ENCODE measurements around the gene LCP2. TPM values are rescaled to one million over a fixed set of nuclear protein-coding genes. Genes with fewer than 3 reads are reported as not detected.

LCP2 gene
- total RNA-seq, 6 donors from 2014 or later: 43.0 to 148 (median 68.6) TPM

- Histone ChIP-seq H3K9me3 (no peaks in the 10 kb centered on the region), H3K36me3 (no peaks in the 10 kb centered on the region), H3K27me3 (no peaks in the 10 kb centered on the region), H3K4me1 (no peaks in the 10 kb centered on the region), H3K27ac (no peak overlapping the region), H3K4me3 (no peak overlapping the region)
- ATAC-seq (ENCODE audit: low FRiP score in 2 of 2) (no peak), DNase-seq (no peak)
- no peak for TF ChIP-seq POLR2AphosphoS5 (IDR thresholded peaks at IDR 0.05)
- TF ChIP-seq, protein P1, sequence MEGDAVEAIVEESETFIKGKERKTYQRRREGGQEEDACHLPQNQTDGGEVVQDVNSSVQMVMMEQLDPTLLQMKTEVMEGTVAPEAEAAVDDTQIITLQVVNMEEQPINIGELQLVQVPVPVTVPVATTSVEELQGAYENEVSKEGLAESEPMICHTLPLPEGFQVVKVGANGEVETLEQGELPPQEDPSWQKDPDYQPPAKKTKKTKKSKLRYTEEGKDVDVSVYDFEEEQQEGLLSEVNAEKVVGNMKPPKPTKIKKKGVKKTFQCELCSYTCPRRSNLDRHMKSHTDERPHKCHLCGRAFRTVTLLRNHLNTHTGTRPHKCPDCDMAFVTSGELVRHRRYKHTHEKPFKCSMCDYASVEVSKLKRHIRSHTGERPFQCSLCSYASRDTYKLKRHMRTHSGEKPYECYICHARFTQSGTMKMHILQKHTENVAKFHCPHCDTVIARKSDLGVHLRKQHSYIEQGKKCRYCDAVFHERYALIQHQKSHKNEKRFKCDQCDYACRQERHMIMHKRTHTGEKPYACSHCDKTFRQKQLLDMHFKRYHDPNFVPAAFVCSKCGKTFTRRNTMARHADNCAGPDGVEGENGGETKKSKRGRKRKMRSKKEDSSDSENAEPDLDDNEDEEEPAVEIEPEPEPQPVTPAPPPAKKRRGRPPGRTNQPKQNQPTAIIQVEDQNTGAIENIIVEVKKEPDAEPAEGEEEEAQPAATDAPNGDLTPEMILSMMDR (IDR thresholded peaks at IDR 0.05): no peak
- no peak for TF ChIP-seq EP300 (IDR thresholded peaks at IDR 0.05)
- no peak for TF ChIP-seq POLR2A (IDR thresholded peaks at IDR 0.05)
- 48 to 67% methylated on average over 1 of the region's 1 CpG for WGBS, 2 donors
These were observed 59.0 kb downstream of the LCP2 start for GRCh38 chr5:170238456-170239196.

DNA sequence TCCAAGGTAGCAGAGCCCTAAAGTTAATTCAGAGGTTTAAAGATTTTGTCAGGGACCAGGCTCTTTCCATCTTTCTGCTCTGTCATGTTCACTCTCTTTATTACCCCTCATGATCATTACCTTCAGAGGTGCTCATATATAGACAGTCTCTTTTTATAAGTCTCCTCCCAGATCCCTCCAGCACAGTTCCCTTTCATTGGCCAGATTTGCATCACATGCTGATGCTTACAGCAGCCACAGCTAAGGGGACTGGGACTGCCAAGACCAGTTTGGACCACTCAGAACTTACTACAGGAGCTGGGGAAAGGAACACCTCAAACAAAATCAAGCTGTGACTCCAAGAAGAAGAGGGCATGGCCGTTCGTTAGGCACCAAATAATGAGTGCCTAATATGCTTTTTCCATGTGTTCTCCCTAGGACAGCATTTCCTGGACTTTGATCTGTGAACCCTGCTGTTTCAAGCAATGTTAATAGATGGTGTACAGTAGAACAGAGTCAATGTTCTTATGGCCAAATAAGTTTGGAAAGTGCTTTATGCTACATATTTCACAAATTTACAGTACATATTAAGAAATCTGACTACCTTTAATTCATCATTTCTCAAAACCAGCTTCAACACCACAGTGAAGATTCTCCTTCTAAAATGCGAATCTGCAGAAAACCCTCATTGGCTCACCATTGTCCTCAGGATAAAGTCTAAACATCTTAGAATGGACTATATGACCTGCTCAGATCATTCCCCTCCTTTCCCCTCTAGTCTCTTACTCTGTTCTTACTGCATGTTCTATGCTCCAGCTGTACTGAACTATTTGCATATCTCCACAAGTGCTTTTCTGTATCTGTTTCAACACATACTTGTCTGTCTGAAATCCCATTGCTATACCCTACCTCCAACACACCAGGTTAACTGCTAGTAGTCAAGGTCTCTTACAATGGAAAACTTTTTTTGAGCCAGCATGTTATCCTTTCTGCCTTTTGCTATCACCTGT is 61.4 kb downstream of the LCP2 start:
- ATAC-seq (ENCODE audit: low FRiP score in 2 of 2) (no peak), DNase-seq (no peak)
- Histone ChIP-seq H3K27me3 (no peaks in the 10 kb centered on the region), H3K4me1 (no peaks in the 10 kb centered on the region), H3K9me3 (no peaks in the 10 kb centered on the region), H3K27ac (no peak overlapping the region), H3K4me3 (no peak overlapping the region), H3K36me3 (no peaks in the 10 kb centered on the region)
- 83 to 85% methylated on average over 3 of the region's 3 CpGs for WGBS, 2 donors
- no peak for TF ChIP-seq POLR2A (IDR thresholded peaks at IDR 0.05)

GRCh38 chr5:170233358-170233892 is 64.2 kb downstream of the LCP2 start:
- DNase-seq (peak in 1 of 2 donors; percentile 64), ATAC-seq (ENCODE audit: low FRiP score in 2 of 2) (no peak)
- TF ChIP-seq, protein P1 (IDR thresholded peaks at IDR 0.05): no peak
- no peak for TF ChIP-seq POLR2AphosphoS5 (IDR thresholded peaks at IDR 0.05)
- TF ChIP-seq POLR2A (IDR thresholded peaks at IDR 0.05): no peak
- TF ChIP-seq EP300 (IDR thresholded peaks at IDR 0.05): no peak
- Histone ChIP-seq H3K27me3 (no peaks in the 10 kb centered on the region), H3K9me3 (no peaks in the 10 kb centered on the region), H3K4me1 (no peaks in the 10 kb centered on the region), H3K4me3 (no peak overlapping the region), H3K36me3 (no peaks in the 10 kb centered on the region), H3K27ac (no peak overlapping the region)
- WGBS, 2 donors: 98% methylated on average over 7 to 18 of the region's 18 CpGs

GRCh38 chr5:170232786-170233185 is 64.8 kb downstream of the LCP2 start, which contains the start of gene C5orf58:
TSS of gene C5orf58 (plus strand) at chr5:170232985. CDS start at chr5:170234977, 1,992 bp downstream.
- Histone ChIP-seq H3K4me3 (no peak within 1 kb of the TSS), H3K27ac (no peak within 1 kb of the TSS), H3K27me3 (no peaks in the 10 kb centered on the region), H3K9me3 (no peaks in the 10 kb centered on the region), H3K4me1 (no peaks in the 10 kb centered on the region), H3K36me3 (no peaks in the 10 kb centered on the region)
- 94 to 98% methylated on average over 17 to 27 of the region's 27 CpGs for WGBS, 2 donors
- TF ChIP-seq EP300 (IDR thresholded peaks at IDR 0.05) (no peak), POLR2A (IDR thresholded peaks at IDR 0.05) (no peak), POLR2AphosphoS5 (IDR thresholded peaks at IDR 0.05) (no peak)
- TF ChIP-seq, protein P1 (IDR thresholded peaks at IDR 0.05): no peak
- ATAC-seq (ENCODE audit: low FRiP score in 2 of 2): no peak
- peak in 1 of 2 donors; percentile 73 for DNase-seq

All from upper lobe of left lung (tissue), 6 donors.